NOMO-1 treated with dmso at 0.1 percent for 144 hours (cell line): ENCODE data around the gene SLC6A18.

Experiments
- DNase-seq: peaks from one replicate; lab custom pipeline; 2025; ENCODE audit not compliant: unreplicated experiment; lab: John Stamatoyannopoulos, UW

The SLC6A18 gene

GRCh38 chr5:1225081-1225480 lies at the start of gene SLC6A18:
TSS of gene SLC6A18 (plus strand) at chr5:1225381. CDS start at chr5:1225478, 97 bp downstream.
- DNase-seq = no peak

- no peak for DNase-seq
Measured at GRCh38 chr5:1175801-1176472, 49.2 kb upstream of the SLC6A18 start.

- no peak for DNase-seq
Measured at GRCh38 chr5:1176473-1177391, 48.4 kb upstream of the SLC6A18 start.

- no peak for DNase-seq
Measured at GRCh38 chr5:1177826-1178528, 47.2 kb upstream of the SLC6A18 start.

GRCh38 chr5:1178529-1179382 lies 46.4 kb upstream of the SLC6A18 start:
- DNase-seq = no peak

GRCh38 chr5:1179383-1179715 lies 45.8 kb upstream of the SLC6A18 start:
- no peak for DNase-seq

- DNase-seq = no peak
Measured at GRCh38 chr5:1180096-1180495, 45.1 kb upstream of the SLC6A18 start.

- no peak for DNase-seq
Measured at GRCh38 chr5:1180841-1181271, 44.3 kb upstream of the SLC6A18 start.

GRCh38 chr5:1181451-1182359 lies 43.5 kb upstream of the SLC6A18 start:
- DNase-seq = no peak

- DNase-seq = no peak
Measured at GRCh38 chr5:1182360-1182632, 42.9 kb upstream of the SLC6A18 start.

GRCh38 chr5:1182633-1183423 lies 42.4 kb upstream of the SLC6A18 start:
- DNase-seq = no peak

GRCh38 chr5:1183424-1184162 lies 41.6 kb upstream of the SLC6A18 start:
- DNase-seq = no peak

- DNase-seq = no peak
Measured at GRCh38 chr5:1184163-1184470, 41.1 kb upstream of the SLC6A18 start.

- no peak for DNase-seq
Measured at GRCh38 chr5:1184481-1184880, 40.7 kb upstream of the SLC6A18 start.

GRCh38 chr5:1185038-1185627 lies 40.0 kb upstream of the SLC6A18 start:
- DNase-seq = no peak

GRCh38 chr5:1185629-1186350 lies 39.4 kb upstream of the SLC6A18 start:
- no peak for DNase-seq

GRCh38 chr5:1186351-1187233 lies 38.6 kb upstream of the SLC6A18 start:
- no peak for DNase-seq
